ENCODE measurements around the gene ZNF415.
"Not testable (repeated sequence)": the region's sequence is repeated elsewhere in the genome, so short reads cannot be mapped to it uniquely, and the experiment has no call there.

Gene ZNF415

GRCh38 chr19:53132141-53132991 is at the start of gene ZNF415:
Gene ZNF415, minus strand, starts transcription at chr19:53132910. Its CDS starts 10,234 bp downstream, at chr19:53122676.
- DNase-seq (ENCODE audit: low read depth in 2 of 2) = peak in 1 of 2 donors; percentile 5

- no peak for DNase-seq (ENCODE audit: low read depth in 2 of 2)
Observed at GRCh38 chr19:53182202-53182601, 49.5 kb upstream of the ZNF415 start.

- no peak for DNase-seq (ENCODE audit: low read depth in 2 of 2)
Observed at GRCh38 chr19:53177986-53178385, 45.3 kb upstream of the ZNF415 start.

- DNase-seq (ENCODE audit: low read depth in 2 of 2) = no peak
Observed at GRCh38 chr19:53172889-53173288, 40.2 kb upstream of the ZNF415 start.

GRCh38 chr19:53165691-53166091 is 33.0 kb upstream of the ZNF415 start:
- no peak for DNase-seq (ENCODE audit: low read depth in 2 of 2)

- no peak for DNase-seq (ENCODE audit: low read depth in 2 of 2)
Observed at GRCh38 chr19:53161123-53161522, 28.4 kb upstream of the ZNF415 start.

GRCh38 chr19:53160350-53160749 is 27.6 kb upstream of the ZNF415 start:
- no peak for DNase-seq (ENCODE audit: low read depth in 2 of 2)

- peak in 1 of 2 donors; percentile 2 for DNase-seq (ENCODE audit: low read depth in 2 of 2)
Observed at GRCh38 chr19:53158119-53158656, 25.5 kb upstream of the ZNF415 start.

GRCh38 chr19:53157626-53158025 is 24.9 kb upstream of the ZNF415 start:
- DNase-seq (ENCODE audit: low read depth in 2 of 2) = no peak

- DNase-seq (ENCODE audit: low read depth in 2 of 2) = no peak
Observed at GRCh38 chr19:53156850-53157249, 24.1 kb upstream of the ZNF415 start.

GRCh38 chr19:53147645-53148044 is 14.9 kb upstream of the ZNF415 start:
- no peak for DNase-seq (ENCODE audit: low read depth in 2 of 2)

GRCh38 chr19:53140351-53140750 is 7.6 kb upstream of the ZNF415 start:
- DNase-seq (ENCODE audit: low read depth in 2 of 2) = no peak

- no peak for DNase-seq (ENCODE audit: low read depth in 2 of 2)
Observed at GRCh38 chr19:53136432-53136831, 3.7 kb upstream of the ZNF415 start.

- DNase-seq (ENCODE audit: low read depth in 2 of 2) = no peak
Observed at GRCh38 chr19:53131727-53132126, 983 bp downstream of the ZNF415 start.

- DNase-seq (ENCODE audit: low read depth in 2 of 2) = no peak
Observed at GRCh38 chr19:53131085-53131590, 1.6 kb downstream of the ZNF415 start.

GRCh38 chr19:53130506-53130905 is 2.2 kb downstream of the ZNF415 start:
- DNase-seq (ENCODE audit: low read depth in 2 of 2) = no peak

- not testable (repeated sequence) for DNase-seq (ENCODE audit: low read depth in 2 of 2)
Observed at GRCh38 chr19:53126733-53127526, 5.8 kb downstream of the ZNF415 start.

GRCh38 chr19:53123400-53123799 is 9.3 kb downstream of the ZNF415 start:
- DNase-seq (ENCODE audit: low read depth in 2 of 2) = no peak

- DNase-seq (ENCODE audit: low read depth in 2 of 2) = no peak
Observed at GRCh38 chr19:53112286-53112685, 20.4 kb downstream of the ZNF415 start.

GRCh38 chr19:53109527-53109926 is 23.2 kb downstream of the ZNF415 start:
- DNase-seq (ENCODE audit: low read depth in 2 of 2) = no peak

GRCh38 chr19:53103234-53104203 is 29.2 kb downstream of the ZNF415 start, which contains the start of gene ZNF160:
Gene ZNF160, minus strand, starts transcription at chr19:53103422. Its CDS starts 17,146 bp downstream, at chr19:53086276.
- DNase-seq (ENCODE audit: low read depth in 2 of 2) = peak; percentile 99
